Mucosa of rectum (tissue), 2 donors: ENCODE data around the gene MPV17L2.
A peak's percentile ranks its signal among the peaks of the same experiment; 100 is the strongest.
"Not testable (repeated sequence)": the region's sequence is repeated elsewhere in the genome, so short reads cannot be mapped to it uniquely, and the experiment has no call there.

Source experiments
- H3K27ac ChIP-seq, 2 donors: one replicate each; pipeline ENCODE4 v1.7.0; 2013; ENCODE audit warnings: inconsistent platforms in 2 of 2, low read depth in 2 of 2, low read length in 2 of 2
- H3K27me3 ChIP-seq, 2 donors: one replicate each; pipeline ENCODE4 v1.7.0; 2013; ENCODE audit warnings: low read length in 2 of 2; ENCODE audit not compliant: control insufficient read depth in 2 of 2, insufficient read depth in 2 of 2
- H3K36me3 ChIP-seq, 2 donors: one replicate each; pipeline ENCODE4 v1.7.0; 2013; ENCODE audit warnings: low read length in 2 of 2; ENCODE audit not compliant: control insufficient read depth in 2 of 2, insufficient read depth in 2 of 2
- H3K4me1 ChIP-seq, 2 donors: one replicate each; pipeline ENCODE4 v1.7.0; 2013; ENCODE audit warnings: low read length in 2 of 2, mild to moderate bottlenecking in 1 of 2; ENCODE audit not compliant: control insufficient read depth in 2 of 2, insufficient read depth in 2 of 2
- H3K4me3 ChIP-seq, 2 donors: one replicate each; pipeline ENCODE4 v1.7.0; 2013; ENCODE audit warnings: low read length in 2 of 2
- H3K9ac ChIP-seq, 2 donors: one replicate each; pipeline ENCODE4 v1.7.0; 2013; ENCODE audit warnings: low read length in 2 of 2, low read depth in 1 of 2, mild to moderate bottlenecking in 1 of 2
- H3K9me3 ChIP-seq, 2 donors: one replicate each; pipeline ENCODE4 v1.7.0; 2013; ENCODE audit warnings: low read length in 2 of 2; ENCODE audit not compliant: control insufficient read depth in 2 of 2
- donor health status: healthy.
- donor health status: Normal muscosa, but diverticular disease.

Gene MPV17L2

GRCh38 chr19:18152817-18153555 is 40.0 kb upstream of the MPV17L2 start, which contains the start of gene PIK3R2:
Gene PIK3R2, plus strand, starts transcription at chr19:18153163. Its CDS starts 2,717 bp downstream, at chr19:18155880.
- Histone ChIP-seq H3K27ac (peak within 1 kb of the TSS; percentile 91 to 97), H3K27me3 (no peaks in the 10 kb centered on the region), H3K36me3 (peaks cover 0 to 5% of the 10 kb centered on the region in 2 donors), H3K4me1 (peaks cover 41 to 51% of the 10 kb centered on the region in 2 donors), H3K9me3 (no peaks in the 10 kb centered on the region), H3K4me3 (peak within 1 kb of the TSS; percentile 79 to 86), H3K9ac (peak within 1 kb of the TSS; percentile 93 to 99)

- Histone ChIP-seq H3K9ac (peak overlapping the region; percentile 72 to 93), H3K27ac (peak overlapping the region; percentile 91 to 97), H3K36me3 (peaks cover 0 to 5% of the 10 kb centered on the region in 2 donors), H3K4me1 (peaks cover 41 to 51% of the 10 kb centered on the region in 2 donors), H3K4me3 (peak overlapping the region; percentile 63 to 79), H3K9me3 (no peaks in the 10 kb centered on the region), H3K27me3 (no peaks in the 10 kb centered on the region)
Measured at GRCh38 chr19:18153556-18154134, 39.4 kb upstream of the MPV17L2 start.

- Histone ChIP-seq H3K36me3 (peaks cover 0 to 2% of the 10 kb centered on the region in 2 donors), H3K4me3 (no peak overlapping the region), H3K27ac (peak overlapping the region in 1 of 2 donors; percentile 76), H3K4me1 (peaks cover 43 to 51% of the 10 kb centered on the region in 2 donors), H3K9ac (peak overlapping the region in 1 of 2 donors; percentile 34), H3K9me3 (no peaks in the 10 kb centered on the region), H3K27me3 (no peaks in the 10 kb centered on the region)
Measured at GRCh38 chr19:18155095-18156087, 37.6 kb upstream of the MPV17L2 start.

- peaks cover 49 to 55% of the 10 kb centered on the region in 2 donors for H3K4me1 ChIP-seq
- H3K27me3 ChIP-seq: no peaks in the 10 kb centered on the region
- no peaks in the 10 kb centered on the region for H3K9me3 ChIP-seq
- peak overlapping the region; percentile 76 to 79 for H3K27ac ChIP-seq
- peaks cover 0 to 2% of the 10 kb centered on the region in 2 donors for H3K36me3 ChIP-seq
- no peak overlapping the region for H3K4me3 ChIP-seq
- H3K9ac ChIP-seq: peak overlapping the region in 1 of 2 donors; percentile 60
Measured at GRCh38 chr19:18156268-18156667, 36.8 kb upstream of the MPV17L2 start.

GRCh38 chr19:18156841-18157464 is 36.1 kb upstream of the MPV17L2 start:
- H3K27ac ChIP-seq: peak overlapping the region; percentile 76 to 79
- H3K4me1 ChIP-seq: peaks cover 48 to 51% of the 10 kb centered on the region in 2 donors
- H3K9ac ChIP-seq: peak overlapping the region; percentile 32 to 60
- no peaks in the 10 kb centered on the region for H3K27me3 ChIP-seq
- H3K36me3 ChIP-seq: peaks cover 0 to 3% of the 10 kb centered on the region in 2 donors
- peak overlapping the region in 1 of 2 donors; percentile 3 for H3K4me3 ChIP-seq
- H3K9me3 ChIP-seq: no peaks in the 10 kb centered on the region

GRCh38 chr19:18157465-18158063 is 35.5 kb upstream of the MPV17L2 start:
- H3K27ac ChIP-seq: peak overlapping the region; percentile 34 to 76
- H3K9ac ChIP-seq: peak overlapping the region; percentile 32 to 60

GRCh38 chr19:18158467-18158866 is 34.6 kb upstream of the MPV17L2 start:
- Histone ChIP-seq H3K9ac (no peak overlapping the region), H3K27ac (no peak overlapping the region), H3K36me3 (peaks cover 5 to 15% of the 10 kb centered on the region in 2 donors), H3K4me3 (no peak overlapping the region), H3K27me3 (no peaks in the 10 kb centered on the region), H3K9me3 (no peaks in the 10 kb centered on the region), H3K4me1 (peaks cover 46 to 48% of the 10 kb centered on the region in 2 donors)

More at GRCh38 chr19:18157465-18158063, 35.5 kb upstream of the MPV17L2 start:
- Histone ChIP-seq H3K4me1 (peaks cover 47 to 48% of the 10 kb centered on the region in 2 donors), H3K9me3 (no peaks in the 10 kb centered on the region), H3K4me3 (peak overlapping the region in 1 of 2 donors; percentile 3), H3K27me3 (no peaks in the 10 kb centered on the region), H3K36me3 (peaks cover 0 to 7% of the 10 kb centered on the region in 2 donors)

- H3K27me3 ChIP-seq, H3K27ac ChIP-seq, H3K4me3 ChIP-seq, H3K9ac ChIP-seq, H3K9me3 ChIP-seq: not testable (repeated sequence)
- peaks cover 40 to 43% of the 10 kb centered on the region in 2 donors for H3K4me1 ChIP-seq
- peaks cover 6 to 17% of the 10 kb centered on the region in 2 donors for H3K36me3 ChIP-seq
Measured at GRCh38 chr19:18159059-18159616, 33.9 kb upstream of the MPV17L2 start.

GRCh38 chr19:18159810-18160209 is 33.2 kb upstream of the MPV17L2 start:
- Histone ChIP-seq H3K4me3 (no peak overlapping the region), H3K36me3 (peaks cover 6 to 17% of the 10 kb centered on the region in 2 donors), H3K9ac (no peak overlapping the region), H3K27me3 (no peaks in the 10 kb centered on the region), H3K27ac (no peak overlapping the region), H3K9me3 (no peaks in the 10 kb centered on the region), H3K4me1 (peaks cover 35 to 39% of the 10 kb centered on the region in 2 donors)
